ENCODE data around the gene SHROOM1. TPM values are rescaled to one million over a fixed set of nuclear protein-coding genes. Genes with fewer than 3 reads are reported as not detected.

SHROOM1 gene
- total and polyA plus RNA-seq, 9 of the 15 experiments (the other 6 are each of a cell fraction or from before 2014, with no cell fraction given), result 0.44 to 26.5 (median 11.9) TPM

DNA sequence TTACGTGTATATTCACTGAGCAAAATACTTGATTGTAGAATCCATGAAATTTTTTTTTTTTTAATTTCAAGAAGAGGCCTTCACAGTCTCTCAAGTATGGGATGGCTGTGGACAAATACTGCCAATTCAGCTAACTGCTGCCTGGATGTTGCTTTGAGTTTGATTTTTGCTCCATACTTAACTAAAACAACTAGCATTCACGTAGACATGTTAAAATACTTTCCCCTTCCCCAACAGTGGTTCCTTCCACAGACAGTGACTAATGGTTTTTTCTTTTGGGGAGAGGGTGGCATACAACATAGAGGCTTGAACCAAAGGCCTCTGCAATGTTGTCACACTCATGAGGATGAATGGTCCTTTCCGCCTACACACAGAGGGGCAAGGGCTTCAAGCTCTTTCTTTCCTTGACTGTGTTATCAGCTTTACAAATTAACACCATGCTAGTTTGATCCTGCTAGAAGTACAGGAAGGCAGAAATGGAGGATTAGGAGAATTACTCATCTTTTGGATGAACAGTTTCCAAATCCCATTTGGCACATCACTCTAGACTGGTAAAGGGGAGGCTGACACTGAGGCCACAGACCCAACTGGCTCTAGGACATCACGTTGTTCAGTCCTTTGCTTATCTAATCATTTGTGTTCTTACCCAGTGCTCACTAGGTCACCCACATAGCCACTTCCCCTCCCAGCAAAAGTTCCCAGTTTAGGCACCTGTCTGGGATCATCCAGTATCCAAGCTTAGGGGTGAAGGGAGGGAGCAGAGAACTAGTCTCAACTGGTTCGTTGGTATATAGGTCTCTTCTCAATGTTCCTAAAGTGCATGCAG is 41.2 kb upstream of the SHROOM1 start (continued):
- TF ChIP-seq, protein P1, sequence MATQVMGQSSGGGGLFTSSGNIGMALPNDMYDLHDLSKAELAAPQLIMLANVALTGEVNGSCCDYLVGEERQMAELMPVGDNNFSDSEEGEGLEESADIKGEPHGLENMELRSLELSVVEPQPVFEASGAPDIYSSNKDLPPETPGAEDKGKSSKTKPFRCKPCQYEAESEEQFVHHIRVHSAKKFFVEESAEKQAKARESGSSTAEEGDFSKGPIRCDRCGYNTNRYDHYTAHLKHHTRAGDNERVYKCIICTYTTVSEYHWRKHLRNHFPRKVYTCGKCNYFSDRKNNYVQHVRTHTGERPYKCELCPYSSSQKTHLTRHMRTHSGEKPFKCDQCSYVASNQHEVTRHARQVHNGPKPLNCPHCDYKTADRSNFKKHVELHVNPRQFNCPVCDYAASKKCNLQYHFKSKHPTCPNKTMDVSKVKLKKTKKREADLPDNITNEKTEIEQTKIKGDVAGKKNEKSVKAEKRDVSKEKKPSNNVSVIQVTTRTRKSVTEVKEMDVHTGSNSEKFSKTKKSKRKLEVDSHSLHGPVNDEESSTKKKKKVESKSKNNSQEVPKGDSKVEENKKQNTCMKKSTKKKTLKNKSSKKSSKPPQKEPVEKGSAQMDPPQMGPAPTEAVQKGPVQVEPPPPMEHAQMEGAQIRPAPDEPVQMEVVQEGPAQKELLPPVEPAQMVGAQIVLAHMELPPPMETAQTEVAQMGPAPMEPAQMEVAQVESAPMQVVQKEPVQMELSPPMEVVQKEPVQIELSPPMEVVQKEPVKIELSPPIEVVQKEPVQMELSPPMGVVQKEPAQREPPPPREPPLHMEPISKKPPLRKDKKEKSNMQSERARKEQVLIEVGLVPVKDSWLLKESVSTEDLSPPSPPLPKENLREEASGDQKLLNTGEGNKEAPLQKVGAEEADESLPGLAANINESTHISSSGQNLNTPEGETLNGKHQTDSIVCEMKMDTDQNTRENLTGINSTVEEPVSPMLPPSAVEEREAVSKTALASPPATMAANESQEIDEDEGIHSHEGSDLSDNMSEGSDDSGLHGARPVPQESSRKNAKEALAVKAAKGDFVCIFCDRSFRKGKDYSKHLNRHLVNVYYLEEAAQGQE (IDR thresholded peaks at IDR 0.05; ENCODE audit: borderline replicate concordance), result 0 out of 2 replicates have a peak, but pooled peaks have one; percentile 7
- TF ChIP-seq, protein P1 (CRISPR knock-in tag; IDR thresholded peaks at IDR 0.05; ENCODE audit: low read depth), result no peak
- TF ChIP-seq SPI1 (IDR thresholded peaks at IDR 0.05; ENCODE audit: borderline replicate concordance, low read depth, low read length) (peak; percentile 59; the same call in 1 of the 2 replicates), MED1 (CRISPR knock-in tag; IDR thresholded peaks at IDR 0.05; ENCODE audit: borderline replicate concordance) (no peak), ZNF668 (CRISPR knock-in tag; IDR thresholded peaks at IDR 0.05) (no peak), SMARCA5 (IDR thresholded peaks at IDR 0.05) (no peak), POLR2H (tag; IDR thresholded peaks at IDR 0.05; ENCODE audit: low read depth) (no peak), SMARCE1 (IDR thresholded peaks at IDR 0.05) (no peak), GABPB1 (CRISPR knock-in tag; IDR thresholded peaks at IDR 0.05) (no peak), TSC22D4 (tag; IDR thresholded peaks at IDR 0.05) (no peak), PHB2 (IDR thresholded peaks at IDR 0.05; ENCODE audit: low read depth) (no peak)
- TF ChIP-seq, protein P2, sequence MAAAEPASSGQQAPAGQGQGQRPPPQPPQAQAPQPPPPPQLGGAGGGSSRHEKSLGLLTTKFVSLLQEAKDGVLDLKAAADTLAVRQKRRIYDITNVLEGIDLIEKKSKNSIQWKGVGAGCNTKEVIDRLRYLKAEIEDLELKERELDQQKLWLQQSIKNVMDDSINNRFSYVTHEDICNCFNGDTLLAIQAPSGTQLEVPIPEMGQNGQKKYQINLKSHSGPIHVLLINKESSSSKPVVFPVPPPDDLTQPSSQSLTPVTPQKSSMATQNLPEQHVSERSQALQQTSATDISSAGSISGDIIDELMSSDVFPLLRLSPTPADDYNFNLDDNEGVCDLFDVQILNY (CRISPR knock-in tag; IDR thresholded peaks at IDR 0.05), result no peak

All from K562 (cell line).